Stimulated activated memory B cell treated with anti-CD40 and anti-IgM and Interleukin-4, amounts not matched to agents 10 μg/mL and 1 μg/mL and 100 μg/mL, for 72 hours (primary cell): ENCODE measurements around the gene MTMR1.
A peak's percentile ranks its signal among the peaks of the same experiment; 100 is the strongest.

Source experiments
- ATAC-seq: fragments of 150-1000 bp; cut with Tn5 transposase; 2 replicates; pipeline ENCODE4 v1.10.0; 2021
- H3K27ac Mint-ChIP-seq: one replicate; pipeline ENCODE4 v1.8.0; 2022; ENCODE audit warnings: mild to moderate bottlenecking, mixed read lengths
- H3K27me3 Mint-ChIP-seq: one replicate; pipeline ENCODE4 v1.8.0; 2022; ENCODE audit warnings: mixed read lengths
- H3K36me3 Mint-ChIP-seq: one replicate; pipeline ENCODE4 v1.8.0; 2022; ENCODE audit warnings: mixed read lengths
- H3K4me1 Mint-ChIP-seq: one replicate; pipeline ENCODE4 v1.8.0; 2022; ENCODE audit warnings: mixed read lengths
- H3K4me3 Mint-ChIP-seq: one replicate; pipeline ENCODE4 v1.8.0; 2022; ENCODE audit warnings: mild to moderate bottlenecking, moderate library complexity, mixed read lengths
- H3K9me3 Mint-ChIP-seq: one replicate; pipeline ENCODE4 v1.8.0; 2022; ENCODE audit warnings: mixed read lengths

Gene MTMR1

GRCh38 chrX:150765237-150765636, 72.0 kb downstream of the MTMR1 start:
- no peaks in the 10 kb centered on the region for H3K9me3 Mint-ChIP-seq
- H3K27me3 Mint-ChIP-seq = no peaks in the 10 kb centered on the region
- no peaks in the 10 kb centered on the region for H3K4me1 Mint-ChIP-seq
- H3K36me3 Mint-ChIP-seq = peaks cover 7% of the 10 kb centered on the region
- no peak for ATAC-seq
- H3K4me3 Mint-ChIP-seq = no peak overlapping the region
- H3K27ac Mint-ChIP-seq = no peak overlapping the region

GRCh38 chrX:150765782-150766350, 72.7 kb downstream of the MTMR1 start:
- H3K4me1 Mint-ChIP-seq = no peaks in the 10 kb centered on the region
- peaks cover 7% of the 10 kb centered on the region for H3K36me3 Mint-ChIP-seq
- no peak overlapping the region for H3K4me3 Mint-ChIP-seq
- ATAC-seq = no peak
- H3K27ac Mint-ChIP-seq = no peak overlapping the region
- H3K9me3 Mint-ChIP-seq = no peaks in the 10 kb centered on the region
- H3K27me3 Mint-ChIP-seq = no peaks in the 10 kb centered on the region

DNA sequence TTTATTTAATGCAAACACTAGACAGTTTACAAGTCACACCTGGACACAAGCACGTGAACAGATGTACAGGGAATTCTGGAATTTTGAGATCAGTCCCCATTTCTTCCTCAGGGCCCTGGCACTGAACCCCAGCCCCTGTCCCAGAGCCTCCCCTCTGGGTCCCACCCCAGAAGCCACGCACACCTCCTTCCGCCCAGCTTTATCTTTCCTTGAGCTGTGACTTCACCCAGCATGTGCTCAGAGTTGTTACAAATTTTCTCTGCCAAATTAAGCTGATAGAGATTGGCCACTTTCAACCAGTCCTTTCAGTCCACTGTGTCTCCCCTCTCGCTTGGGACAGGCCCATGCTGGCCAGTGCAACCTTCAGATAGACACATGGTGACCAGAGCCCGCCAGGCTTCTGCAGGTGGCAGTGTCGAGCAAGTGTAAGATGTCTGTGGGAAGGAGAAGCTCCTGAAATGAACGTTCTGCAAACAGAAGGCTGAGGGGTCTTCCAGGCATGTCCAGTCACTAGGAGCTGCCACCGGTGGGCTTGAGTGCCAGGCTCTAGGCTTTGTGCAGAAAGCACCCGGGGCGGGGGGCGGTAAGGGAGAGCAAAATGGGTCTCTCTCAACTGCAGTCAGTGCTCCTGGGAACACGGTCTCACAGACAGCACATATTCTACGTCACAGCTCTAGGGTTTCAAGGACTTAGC, 73.3 kb downstream of the MTMR1 start:
- no peaks in the 10 kb centered on the region for H3K27me3 Mint-ChIP-seq
- H3K4me1 Mint-ChIP-seq = no peaks in the 10 kb centered on the region
- ATAC-seq = no peak
- no peak overlapping the region for H3K27ac Mint-ChIP-seq
- H3K36me3 Mint-ChIP-seq = peaks cover 7% of the 10 kb centered on the region
- H3K9me3 Mint-ChIP-seq = no peaks in the 10 kb centered on the region
- H3K4me3 Mint-ChIP-seq = no peak overlapping the region

GRCh38 chrX:150767045-150767395, 73.8 kb downstream of the MTMR1 start:
- Mint-ChIP-seq H3K9me3 (no peaks in the 10 kb centered on the region), H3K27ac (no peak overlapping the region)

GRCh38 chrX:150767475-150768131, 74.4 kb downstream of the MTMR1 start:
- Mint-ChIP-seq H3K27ac (no peak overlapping the region), H3K4me1 (no peaks in the 10 kb centered on the region), H3K9me3 (no peaks in the 10 kb centered on the region), H3K4me3 (no peak overlapping the region), H3K27me3 (no peaks in the 10 kb centered on the region), H3K36me3 (peaks cover 7% of the 10 kb centered on the region)
- no peak for ATAC-seq

More at GRCh38 chrX:150767045-150767395, 73.8 kb downstream of the MTMR1 start:
- Mint-ChIP-seq H3K4me3 (no peak overlapping the region), H3K36me3 (peaks cover 7% of the 10 kb centered on the region), H3K4me1 (no peaks in the 10 kb centered on the region), H3K27me3 (no peaks in the 10 kb centered on the region)
- ATAC-seq = no peak

DNA sequence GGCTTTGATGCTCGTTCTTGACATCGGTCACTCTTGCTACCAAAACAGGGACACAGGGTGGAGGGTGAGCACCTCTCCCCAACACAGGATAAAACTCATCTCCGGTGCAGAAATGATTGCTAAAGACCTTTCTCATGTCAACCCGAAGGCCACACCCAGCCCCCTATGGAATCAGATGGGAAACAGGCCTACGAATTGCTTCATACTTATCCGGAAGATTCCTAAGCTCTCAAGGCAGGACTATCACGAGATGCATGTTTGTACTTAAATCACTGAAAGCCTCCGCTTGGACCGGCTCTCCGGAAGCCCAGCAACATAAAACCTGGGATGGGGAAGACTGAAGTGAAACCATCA, 74.9 kb downstream of the MTMR1 start:
- ATAC-seq = no peak
- no peaks in the 10 kb centered on the region for H3K27me3 Mint-ChIP-seq
- no peak overlapping the region for H3K4me3 Mint-ChIP-seq
- no peaks in the 10 kb centered on the region for H3K4me1 Mint-ChIP-seq
- no peak overlapping the region for H3K27ac Mint-ChIP-seq
- H3K9me3 Mint-ChIP-seq = no peaks in the 10 kb centered on the region
- H3K36me3 Mint-ChIP-seq = peaks cover 7% of the 10 kb centered on the region

- no peaks in the 10 kb centered on the region for H3K4me1 Mint-ChIP-seq
- H3K27me3 Mint-ChIP-seq = no peaks in the 10 kb centered on the region
- no peak overlapping the region for H3K27ac Mint-ChIP-seq
- no peak overlapping the region for H3K4me3 Mint-ChIP-seq
- no peaks in the 10 kb centered on the region for H3K9me3 Mint-ChIP-seq
- peaks cover 4% of the 10 kb centered on the region for H3K36me3 Mint-ChIP-seq
- no peak for ATAC-seq
Observed at GRCh38 chrX:150768580-150769190, 75.5 kb downstream of the MTMR1 start.

GRCh38 chrX:150769408-150769807, 76.2 kb downstream of the MTMR1 start:
- Mint-ChIP-seq H3K36me3 (no peaks in the 10 kb centered on the region), H3K27me3 (no peaks in the 10 kb centered on the region), H3K4me3 (no peak overlapping the region), H3K9me3 (no peaks in the 10 kb centered on the region), H3K4me1 (no peaks in the 10 kb centered on the region), H3K27ac (no peak overlapping the region)
- no peak for ATAC-seq

- H3K9me3 Mint-ChIP-seq = no peaks in the 10 kb centered on the region
- H3K4me3 Mint-ChIP-seq = no peak overlapping the region
- H3K27me3 Mint-ChIP-seq = no peaks in the 10 kb centered on the region
- H3K36me3 Mint-ChIP-seq = peaks cover 5% of the 10 kb centered on the region
- H3K27ac Mint-ChIP-seq = no peak overlapping the region
- no peak for ATAC-seq
- H3K4me1 Mint-ChIP-seq = no peaks in the 10 kb centered on the region
Observed at GRCh38 chrX:150770623-150771022, 77.4 kb downstream of the MTMR1 start.

GRCh38 chrX:150771116-150771515, 77.9 kb downstream of the MTMR1 start:
- ATAC-seq = no peak
- Mint-ChIP-seq H3K9me3 (no peaks in the 10 kb centered on the region), H3K27me3 (no peaks in the 10 kb centered on the region), H3K4me1 (no peaks in the 10 kb centered on the region), H3K27ac (no peak overlapping the region), H3K4me3 (no peak overlapping the region), H3K36me3 (peaks cover 5% of the 10 kb centered on the region)

- H3K27ac Mint-ChIP-seq = no peak overlapping the region
- peak; percentile 73 for ATAC-seq
- no peak overlapping the region for H3K4me3 Mint-ChIP-seq
- peaks cover 5% of the 10 kb centered on the region for H3K36me3 Mint-ChIP-seq
- H3K27me3 Mint-ChIP-seq = no peaks in the 10 kb centered on the region
- no peaks in the 10 kb centered on the region for H3K9me3 Mint-ChIP-seq
- no peaks in the 10 kb centered on the region for H3K4me1 Mint-ChIP-seq
Observed at GRCh38 chrX:150772150-150772970, 79.2 kb downstream of the MTMR1 start.

DNA sequence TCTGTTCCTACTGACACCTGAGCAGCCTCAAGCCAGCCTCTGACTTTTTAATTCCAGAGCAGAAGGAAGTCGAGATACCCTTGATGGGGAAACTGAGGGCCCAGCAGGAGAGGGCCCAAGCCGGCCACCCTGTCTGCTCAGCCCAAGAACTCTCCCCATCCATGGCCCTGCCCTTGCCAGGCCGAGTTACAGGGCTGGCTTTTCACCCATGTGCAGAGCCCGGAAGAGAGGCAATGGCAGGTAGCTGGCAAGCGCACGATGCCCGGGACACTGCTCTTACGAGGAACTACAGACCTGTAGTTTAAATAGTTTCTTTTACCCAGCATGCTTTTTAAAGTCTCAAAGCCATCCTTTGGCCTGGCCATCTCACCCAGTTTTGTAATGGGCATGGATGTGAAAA, 79.9 kb downstream of the MTMR1 start:
- Mint-ChIP-seq H3K9me3 (no peaks in the 10 kb centered on the region), H3K4me3 (no peak overlapping the region), H3K27me3 (no peaks in the 10 kb centered on the region), H3K27ac (no peak overlapping the region), H3K36me3 (peaks cover 5% of the 10 kb centered on the region), H3K4me1 (no peaks in the 10 kb centered on the region)
- no peak for ATAC-seq

DNA sequence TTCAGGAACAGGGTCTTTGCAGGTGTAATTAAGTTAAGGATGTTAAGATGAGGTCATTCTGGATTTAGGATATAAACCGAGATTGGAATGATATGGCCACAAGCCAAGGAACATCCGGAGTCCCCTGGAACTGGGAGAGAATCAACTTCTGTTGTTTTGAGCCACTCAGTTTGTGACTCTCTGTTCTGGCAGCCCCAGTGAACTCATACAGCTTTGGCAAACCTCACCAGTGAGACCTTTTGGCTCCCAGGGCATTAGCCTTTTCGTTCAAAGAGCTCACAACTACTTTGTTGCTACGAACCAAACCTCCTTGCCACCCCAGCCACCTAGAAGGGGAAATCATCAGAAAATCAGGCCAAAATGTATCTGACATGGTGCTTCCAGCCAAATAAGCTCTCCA, 80.4 kb downstream of the MTMR1 start:
- Mint-ChIP-seq H3K27me3 (no peaks in the 10 kb centered on the region), H3K9me3 (no peaks in the 10 kb centered on the region), H3K4me1 (no peaks in the 10 kb centered on the region), H3K27ac (no peak overlapping the region), H3K36me3 (peaks cover 5% of the 10 kb centered on the region), H3K4me3 (no peak overlapping the region)
- no peak for ATAC-seq

GRCh38 chrX:150774798-150775568, 81.8 kb downstream of the MTMR1 start:
- no peak for ATAC-seq
- no peak overlapping the region for H3K4me3 Mint-ChIP-seq
- peaks cover 5% of the 10 kb centered on the region for H3K36me3 Mint-ChIP-seq
- no peaks in the 10 kb centered on the region for H3K9me3 Mint-ChIP-seq
- H3K27me3 Mint-ChIP-seq = no peaks in the 10 kb centered on the region
- H3K27ac Mint-ChIP-seq = no peak overlapping the region
- H3K4me1 Mint-ChIP-seq = peaks cover 3% of the 10 kb centered on the region
